ENCODE data around the gene GPR32.
"Not testable (repeated sequence)": the region's sequence is repeated elsewhere in the genome, so short reads cannot be mapped to it uniquely, and the experiment has no call there.

Gene GPR32

DNA sequence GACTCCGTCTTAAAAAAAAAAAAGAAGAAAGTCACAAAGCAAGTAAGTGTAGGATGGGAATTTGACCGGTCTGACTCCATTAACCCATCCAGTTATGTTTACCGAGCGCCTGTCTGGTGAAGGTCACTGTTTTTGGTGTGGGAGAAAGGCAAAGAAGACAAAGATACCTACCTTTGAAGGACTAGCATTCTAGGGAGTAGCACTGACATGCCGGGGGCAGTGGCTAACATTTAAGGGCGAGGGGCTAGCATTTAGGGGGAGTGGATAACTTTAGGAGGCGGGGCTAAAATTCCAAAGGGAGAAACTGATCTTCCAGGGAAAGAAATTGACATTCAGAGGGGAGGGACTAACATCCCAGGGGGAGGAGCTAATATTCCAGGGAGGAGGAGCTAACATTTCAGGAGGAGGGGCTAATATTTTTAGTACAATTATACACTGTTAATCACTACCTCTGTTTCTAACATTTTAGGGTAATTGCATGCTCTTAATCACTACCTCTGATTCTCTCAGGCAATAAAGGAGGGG, 8.7 kb downstream of the GPR32 start:
- no peak for DNase-seq (ENCODE audit: low spot score)
- Histone ChIP-seq H3K4me3 (no peak overlapping the region), H3K27ac (no peak overlapping the region)
- TF ChIP-seq, protein P1, sequence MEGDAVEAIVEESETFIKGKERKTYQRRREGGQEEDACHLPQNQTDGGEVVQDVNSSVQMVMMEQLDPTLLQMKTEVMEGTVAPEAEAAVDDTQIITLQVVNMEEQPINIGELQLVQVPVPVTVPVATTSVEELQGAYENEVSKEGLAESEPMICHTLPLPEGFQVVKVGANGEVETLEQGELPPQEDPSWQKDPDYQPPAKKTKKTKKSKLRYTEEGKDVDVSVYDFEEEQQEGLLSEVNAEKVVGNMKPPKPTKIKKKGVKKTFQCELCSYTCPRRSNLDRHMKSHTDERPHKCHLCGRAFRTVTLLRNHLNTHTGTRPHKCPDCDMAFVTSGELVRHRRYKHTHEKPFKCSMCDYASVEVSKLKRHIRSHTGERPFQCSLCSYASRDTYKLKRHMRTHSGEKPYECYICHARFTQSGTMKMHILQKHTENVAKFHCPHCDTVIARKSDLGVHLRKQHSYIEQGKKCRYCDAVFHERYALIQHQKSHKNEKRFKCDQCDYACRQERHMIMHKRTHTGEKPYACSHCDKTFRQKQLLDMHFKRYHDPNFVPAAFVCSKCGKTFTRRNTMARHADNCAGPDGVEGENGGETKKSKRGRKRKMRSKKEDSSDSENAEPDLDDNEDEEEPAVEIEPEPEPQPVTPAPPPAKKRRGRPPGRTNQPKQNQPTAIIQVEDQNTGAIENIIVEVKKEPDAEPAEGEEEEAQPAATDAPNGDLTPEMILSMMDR (IDR thresholded peaks at IDR 0.05), result no peak

- no peak overlapping the region for H3K27ac ChIP-seq
- DNase-seq (ENCODE audit: low spot score), result no peak
- no peak overlapping the region for H3K4me3 ChIP-seq
- TF ChIP-seq, protein P1 (IDR thresholded peaks at IDR 0.05), result no peak
Observed at GRCh38 chr19:50779504-50780457, 9.5 kb downstream of the GPR32 start.

GRCh38 chr19:50780753-50781435, 10.6 kb downstream of the GPR32 start:
- TF ChIP-seq, protein P1 (IDR thresholded peaks at IDR 0.05), result no peak
- DNase-seq (ENCODE audit: low spot score), result no peak
- H3K27ac ChIP-seq, result no peak overlapping the region

DNA sequence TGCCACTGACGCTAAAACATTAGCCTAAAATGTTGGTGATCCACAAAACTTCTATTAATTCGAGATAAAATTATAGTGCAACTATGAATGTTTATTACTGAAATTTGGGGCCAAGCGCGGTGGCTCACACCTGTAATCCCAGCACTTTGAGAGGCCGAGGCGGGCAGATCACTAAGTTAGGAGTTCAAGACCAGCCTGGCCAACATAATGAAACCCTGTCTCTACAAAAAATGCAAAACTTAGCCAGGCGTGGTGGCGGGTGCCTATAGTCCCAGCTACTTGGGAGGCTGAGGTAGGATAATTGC, 13.5 kb downstream of the GPR32 start:
- DNase-seq (ENCODE audit: low spot score); H3K27ac ChIP-seq; H3K4me3 ChIP-seq: not testable (repeated sequence)

More at GRCh38 chr19:50780753-50781435, 10.6 kb downstream of the GPR32 start:
- no peak overlapping the region for H3K4me3 ChIP-seq

DNA sequence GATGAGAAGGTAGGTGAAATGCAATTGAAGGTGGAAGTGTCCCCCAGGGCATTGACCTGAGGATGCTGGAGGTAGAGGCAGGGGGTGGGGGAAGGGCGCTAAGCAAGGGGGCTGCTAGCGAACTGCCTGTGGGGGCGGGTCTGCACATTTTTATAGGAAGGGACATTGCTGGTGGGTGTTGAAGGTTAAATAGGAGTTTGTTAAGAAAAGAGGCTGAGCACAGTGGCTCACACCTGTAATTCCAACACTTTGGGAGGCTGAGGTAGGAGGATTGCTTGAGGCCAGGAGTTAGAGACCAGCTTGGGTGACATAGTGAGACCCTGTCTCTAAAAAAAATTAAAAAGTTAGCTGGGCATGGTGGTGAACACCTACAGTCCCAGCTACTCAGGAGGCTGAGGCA, 14.4 kb downstream of the GPR32 start:
- no peak for DNase-seq (ENCODE audit: low spot score)
- no peak overlapping the region for H3K4me3 ChIP-seq
- H3K27ac ChIP-seq, result no peak overlapping the region
- TF ChIP-seq, protein P1 (IDR thresholded peaks at IDR 0.05), result no peak

- TF ChIP-seq, protein P1 (IDR thresholded peaks at IDR 0.05), result no peak
- Histone ChIP-seq H3K4me3 (no peak overlapping the region), H3K27ac (no peak overlapping the region)
- no peak for DNase-seq (ENCODE audit: low spot score)
Observed at GRCh38 chr19:50785329-50785728, 15.1 kb downstream of the GPR32 start.

DNA sequence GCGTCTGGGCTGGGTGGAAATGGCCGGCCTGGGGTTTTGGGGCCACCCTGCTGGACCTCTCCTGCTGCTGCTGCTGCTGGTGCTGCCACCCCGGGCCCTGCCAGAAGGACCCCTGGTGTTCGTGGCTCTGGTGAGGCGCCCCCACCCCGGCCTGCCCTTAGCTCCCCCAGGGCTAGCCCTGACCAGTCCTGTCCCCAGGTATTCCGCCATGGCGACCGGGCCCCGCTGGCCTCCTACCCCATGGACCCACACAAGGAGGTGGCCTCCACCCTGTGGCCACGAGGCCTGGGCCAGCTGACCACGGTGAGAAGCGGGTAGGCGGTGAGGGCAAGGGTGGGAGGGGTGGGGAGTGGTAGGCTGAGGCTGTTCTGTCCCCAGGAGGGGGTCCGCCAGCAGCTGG, 20.1 kb downstream of the GPR32 start, which contains the start of gene ACP4:
Gene ACP4 (plus strand): TSS at position 20 of the 400 bp plus-strand sequence. CDS start 0 bp downstream, at position 20.
- H3K4me3 ChIP-seq, result no peak within 1 kb of the TSS
- TF ChIP-seq, protein P1 (IDR thresholded peaks at IDR 0.05), result no peak
- no peak for DNase-seq (ENCODE audit: low spot score)
- no peak within 1 kb of the TSS for H3K27ac ChIP-seq

All from coronary artery (tissue), 2 donors.